SW 1271 (cell line): ENCODE results near the gene ARR3.
"Not testable (repeated sequence)": the region's sequence is repeated elsewhere in the genome, so short reads cannot be mapped to it uniquely, and the experiment has no call there.

Experiments used
- DNase-seq, 2 experiments: peaks; one replicate each; lab custom pipeline; 2025; lab: John Stamatoyannopoulos, UW

The ARR3 gene

GRCh38 chrX:70280573-70280972 is 12.4 kb downstream of the ARR3 start:
- no peak for DNase-seq

GRCh38 chrX:70281951-70282350 is 13.8 kb downstream of the ARR3 start, which contains the start of gene RAB41:
Gene RAB41 (plus strand): TSS chrX:70282172. CDS start chrX:70282218, 46 bp downstream.
- no peak for DNase-seq

- no peak for DNase-seq
These were observed 21.1 kb downstream of the ARR3 start for GRCh38 chrX:70289168-70289792.

GRCh38 chrX:70289793-70290770 is 21.9 kb downstream of the ARR3 start, which contains the start of the genes KIF4A and PDZD11:
Gene KIF4A (plus strand): TSS chrX:70290104. CDS start chrX:70290459, 355 bp downstream.
Gene PDZD11 (minus strand): TSS chrX:70289927. CDS start chrX:70289341, 586 bp downstream.
- DNase-seq: peak; percentile 67 to 77

- DNase-seq: no peak
These were observed 24.7 kb downstream of the ARR3 start for GRCh38 chrX:70292788-70293187.

- no peak for DNase-seq
These were observed 25.5 kb downstream of the ARR3 start for GRCh38 chrX:70293621-70294020.

- peak in 1 of 2 experiments; percentile 13 for DNase-seq
These were observed 33.6 kb downstream of the ARR3 start for GRCh38 chrX:70301716-70302115.

GRCh38 chrX:70313503-70313902 is 45.4 kb downstream of the ARR3 start:
- no peak for DNase-seq

GRCh38 chrX:70322784-70323183 is 54.6 kb downstream of the ARR3 start:
- no peak for DNase-seq

GRCh38 chrX:70323628-70324027 is 55.5 kb downstream of the ARR3 start:
- not testable (repeated sequence) for DNase-seq

- no peak for DNase-seq
These were observed 56.2 kb downstream of the ARR3 start for GRCh38 chrX:70324326-70324725.

- DNase-seq: no peak
These were observed 63.0 kb downstream of the ARR3 start for GRCh38 chrX:70331161-70331560.
